ENCODE results near the gene PYURF.
A peak's percentile ranks its signal among the peaks of the same experiment; 100 is the strongest.

The PYURF gene

GRCh38 chr4:88517825-88518224 lies 5.8 kb downstream of the PYURF start:
- peak overlapping the region; percentile 55 for H3K27ac Mint-ChIP-seq
- TF ChIP-seq, protein P1, sequence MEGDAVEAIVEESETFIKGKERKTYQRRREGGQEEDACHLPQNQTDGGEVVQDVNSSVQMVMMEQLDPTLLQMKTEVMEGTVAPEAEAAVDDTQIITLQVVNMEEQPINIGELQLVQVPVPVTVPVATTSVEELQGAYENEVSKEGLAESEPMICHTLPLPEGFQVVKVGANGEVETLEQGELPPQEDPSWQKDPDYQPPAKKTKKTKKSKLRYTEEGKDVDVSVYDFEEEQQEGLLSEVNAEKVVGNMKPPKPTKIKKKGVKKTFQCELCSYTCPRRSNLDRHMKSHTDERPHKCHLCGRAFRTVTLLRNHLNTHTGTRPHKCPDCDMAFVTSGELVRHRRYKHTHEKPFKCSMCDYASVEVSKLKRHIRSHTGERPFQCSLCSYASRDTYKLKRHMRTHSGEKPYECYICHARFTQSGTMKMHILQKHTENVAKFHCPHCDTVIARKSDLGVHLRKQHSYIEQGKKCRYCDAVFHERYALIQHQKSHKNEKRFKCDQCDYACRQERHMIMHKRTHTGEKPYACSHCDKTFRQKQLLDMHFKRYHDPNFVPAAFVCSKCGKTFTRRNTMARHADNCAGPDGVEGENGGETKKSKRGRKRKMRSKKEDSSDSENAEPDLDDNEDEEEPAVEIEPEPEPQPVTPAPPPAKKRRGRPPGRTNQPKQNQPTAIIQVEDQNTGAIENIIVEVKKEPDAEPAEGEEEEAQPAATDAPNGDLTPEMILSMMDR (IDR thresholded peaks at IDR 0.05), result no peak
- H3K4me3 Mint-ChIP-seq, result no peak overlapping the region
- H3K9me3 Mint-ChIP-seq, result no peaks in the 10 kb centered on the region
- peaks cover 30% of the 10 kb centered on the region for H3K4me1 Mint-ChIP-seq
- peaks cover 24% of the 10 kb centered on the region for H3K36me3 Mint-ChIP-seq (ENCODE audit: low read depth)
- peaks cover 3% of the 10 kb centered on the region for H3K27me3 Mint-ChIP-seq (ENCODE audit: low read depth, poor library complexity)
- no peak for DNase-seq

- H3K27ac Mint-ChIP-seq, result no peak overlapping the region
- H3K4me1 Mint-ChIP-seq, result peaks cover 19% of the 10 kb centered on the region
- TF ChIP-seq, protein P1 (IDR thresholded peaks at IDR 0.05), result no peak
- H3K27me3 Mint-ChIP-seq (ENCODE audit: low read depth, poor library complexity), result peaks cover 3% of the 10 kb centered on the region
- peaks cover 24% of the 10 kb centered on the region for H3K36me3 Mint-ChIP-seq (ENCODE audit: low read depth)
- no peaks in the 10 kb centered on the region for H3K9me3 Mint-ChIP-seq
- no peak for DNase-seq
- H3K4me3 Mint-ChIP-seq, result no peak overlapping the region
Measured at GRCh38 chr4:88516746-88517145, 6.8 kb downstream of the PYURF start.

GRCh38 chr4:88514557-88515511 lies 8.7 kb downstream of the PYURF start:
- H3K27me3 Mint-ChIP-seq (ENCODE audit: low read depth, poor library complexity), result peaks cover 7% of the 10 kb centered on the region
- TF ChIP-seq, protein P1 (IDR thresholded peaks at IDR 0.05), result no peak
- no peak for DNase-seq
- no peak overlapping the region for H3K4me3 Mint-ChIP-seq
- H3K9me3 Mint-ChIP-seq, result no peaks in the 10 kb centered on the region
- no peak overlapping the region for H3K27ac Mint-ChIP-seq
- H3K36me3 Mint-ChIP-seq (ENCODE audit: low read depth), result peaks cover 7% of the 10 kb centered on the region
- peaks cover 6% of the 10 kb centered on the region for H3K4me1 Mint-ChIP-seq

- DNase-seq, result no peak
- Mint-ChIP-seq H3K9me3 (no peaks in the 10 kb centered on the region), H3K27ac (no peak overlapping the region), H3K36me3 (ENCODE audit: low read depth) (no peaks in the 10 kb centered on the region), H3K4me1 (no peaks in the 10 kb centered on the region), H3K27me3 (ENCODE audit: low read depth, poor library complexity) (peaks cover 7% of the 10 kb centered on the region), H3K4me3 (no peak overlapping the region)
- TF ChIP-seq, protein P1 (IDR thresholded peaks at IDR 0.05), result no peak
Measured at GRCh38 chr4:88511236-88511635, 12.3 kb downstream of the PYURF start.

GRCh38 chr4:88503344-88503743 lies 20.2 kb downstream of the PYURF start:
- peaks cover 7% of the 10 kb centered on the region for H3K27me3 Mint-ChIP-seq (ENCODE audit: low read depth, poor library complexity)
- no peak for DNase-seq
- H3K36me3 Mint-ChIP-seq (ENCODE audit: low read depth), result no peaks in the 10 kb centered on the region
- no peaks in the 10 kb centered on the region for H3K4me1 Mint-ChIP-seq
- TF ChIP-seq, protein P1 (IDR thresholded peaks at IDR 0.05), result no peak
- no peak overlapping the region for H3K27ac Mint-ChIP-seq
- no peaks in the 10 kb centered on the region for H3K9me3 Mint-ChIP-seq
- H3K4me3 Mint-ChIP-seq, result no peak overlapping the region
